Measurements from ENCODE around the gene TBC1D2B.
A peak's percentile ranks its signal among the peaks of the same experiment; 100 is the strongest.

Gene TBC1D2B

GRCh38 chr15:78024519-78024870, 53.0 kb downstream of the TBC1D2B start:
- no peak for DNase-seq

- no peak for DNase-seq
These were observed 53.5 kb downstream of the TBC1D2B start for GRCh38 chr15:78023865-78024518.

GRCh38 chr15:78023081-78023665, 54.3 kb downstream of the TBC1D2B start:
- DNase-seq: no peak

- DNase-seq: no peak
These were observed 55.8 kb downstream of the TBC1D2B start for GRCh38 chr15:78021761-78022160.

GRCh38 chr15:78020007-78020406, 57.5 kb downstream of the TBC1D2B start:
- no peak for DNase-seq

GRCh38 chr15:78018946-78019644, 58.4 kb downstream of the TBC1D2B start:
- peak in 1 of 6 experiments; percentile 5 for DNase-seq

- no peak for DNase-seq
These were observed 59.1 kb downstream of the TBC1D2B start for GRCh38 chr15:78018445-78018844.

GRCh38 chr15:78016860-78017259, 60.7 kb downstream of the TBC1D2B start:
- no peak for DNase-seq

- DNase-seq: no peak
These were observed 64.9 kb downstream of the TBC1D2B start for GRCh38 chr15:78012643-78013077.

GRCh38 chr15:78010067-78010466, 67.4 kb downstream of the TBC1D2B start:
- DNase-seq: no peak

GRCh38 chr15:78007964-78008886, 69.3 kb downstream of the TBC1D2B start:
- no peak for DNase-seq

GRCh38 chr15:78007211-78007931, 70.1 kb downstream of the TBC1D2B start:
- DNase-seq: no peak

GRCh38 chr15:78006567-78007205, 70.8 kb downstream of the TBC1D2B start:
- no peak for DNase-seq

GRCh38 chr15:78004919-78005634, 72.4 kb downstream of the TBC1D2B start:
- no peak for DNase-seq

GRCh38 chr15:78004222-78004727, 73.2 kb downstream of the TBC1D2B start:
- DNase-seq: no peak

- DNase-seq: no peak
These were observed 73.9 kb downstream of the TBC1D2B start for GRCh38 chr15:78003539-78004008.

GRCh38 chr15:78002996-78003395, 74.5 kb downstream of the TBC1D2B start:
- no peak for DNase-seq

- no peak for DNase-seq
These were observed 75.9 kb downstream of the TBC1D2B start for GRCh38 chr15:78001656-78002055.

GRCh38 chr15:78000927-78001249, 76.6 kb downstream of the TBC1D2B start:
- DNase-seq: no peak

GRCh38 chr15:78000091-78000926, 77.2 kb downstream of the TBC1D2B start:
- DNase-seq: peak; percentile 65 to 80 (median 73)

All from stimulated activated naive CD4-positive, alpha-beta T cell (primary cell).